HG03280 (cell line): Measurements from ENCODE around the gene DCLK1.

Source experiments
- ATAC-seq: cut with Tn5 transposase; IDR thresholded peaks from one replicate; pipeline ENCODE4 v1.9.1; 2021; ENCODE audit warnings: mild to moderate bottlenecking, moderate library complexity; ENCODE audit not compliant: unreplicated experiment

The DCLK1 gene

DNA sequence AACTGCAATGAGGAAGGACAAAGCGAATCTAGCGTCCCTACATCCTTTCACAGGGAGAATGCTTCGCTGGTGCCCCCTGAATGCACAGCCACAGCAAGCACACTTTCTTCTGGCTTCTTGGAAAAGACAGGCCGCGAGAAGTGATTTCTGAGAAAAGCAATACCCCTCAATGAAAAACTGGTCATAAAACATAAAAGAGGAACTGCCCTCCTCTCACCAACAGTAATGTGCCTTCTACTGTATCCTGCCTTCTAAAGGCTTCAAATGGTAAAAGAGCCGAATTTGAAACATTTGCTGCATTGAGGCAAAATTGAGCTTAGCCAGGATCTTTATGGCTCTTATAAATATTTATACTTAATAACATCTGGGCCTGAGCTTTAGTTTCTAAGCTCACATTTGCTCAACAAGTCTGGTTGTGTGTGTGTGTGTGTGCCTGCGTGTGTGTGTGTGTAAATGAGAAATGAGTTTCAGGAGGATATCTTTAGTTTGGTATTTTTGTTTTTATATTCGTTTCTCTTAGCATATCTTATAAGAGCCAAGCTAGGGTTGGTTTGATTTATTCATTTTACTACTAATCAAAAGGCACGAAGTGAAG is 408.6 kb downstream of the DCLK1 start:
- ATAC-seq: no peak

DNA sequence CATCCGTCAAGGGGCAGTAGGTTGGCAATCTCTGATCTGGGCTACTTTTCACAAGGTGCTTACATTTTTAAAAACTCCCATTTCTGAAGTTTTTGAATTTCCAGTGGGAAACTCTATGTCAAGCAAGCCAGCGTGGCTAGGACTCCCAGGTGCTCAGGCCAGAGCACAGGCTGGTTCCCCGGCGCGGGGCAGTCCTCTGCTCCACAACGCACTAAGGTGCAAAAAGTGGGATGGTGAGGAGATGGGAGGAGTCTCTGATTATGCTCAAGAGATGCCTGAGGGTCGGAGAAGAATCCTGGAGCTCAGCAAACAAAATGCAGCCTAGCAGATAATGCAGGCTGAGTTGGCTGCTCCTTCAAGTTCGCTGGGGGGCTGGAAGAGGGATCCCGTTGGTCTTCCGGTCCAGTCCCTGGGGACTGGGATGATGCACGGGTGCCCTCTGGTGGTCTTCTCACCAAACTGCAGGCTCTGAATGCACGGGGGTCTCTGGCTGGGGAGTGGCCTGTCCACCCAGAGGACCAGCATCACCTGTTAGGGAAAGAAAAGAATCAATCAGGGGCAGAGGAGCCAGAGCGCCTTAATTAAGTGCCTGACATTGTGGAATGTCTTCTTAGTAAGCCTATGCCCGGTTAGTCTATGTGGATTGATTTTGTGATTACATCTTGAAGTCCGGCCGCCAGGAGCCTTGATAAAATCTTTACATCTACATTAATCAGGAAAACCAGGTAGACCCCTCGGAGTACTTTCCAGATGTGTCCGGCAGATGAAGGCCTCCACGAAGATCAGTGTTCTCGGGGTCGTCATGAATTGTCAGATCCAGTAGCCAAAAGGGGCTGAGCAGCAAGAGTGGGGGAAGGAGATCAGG is 410.3 kb downstream of the DCLK1 start:
- no peak for ATAC-seq

DNA sequence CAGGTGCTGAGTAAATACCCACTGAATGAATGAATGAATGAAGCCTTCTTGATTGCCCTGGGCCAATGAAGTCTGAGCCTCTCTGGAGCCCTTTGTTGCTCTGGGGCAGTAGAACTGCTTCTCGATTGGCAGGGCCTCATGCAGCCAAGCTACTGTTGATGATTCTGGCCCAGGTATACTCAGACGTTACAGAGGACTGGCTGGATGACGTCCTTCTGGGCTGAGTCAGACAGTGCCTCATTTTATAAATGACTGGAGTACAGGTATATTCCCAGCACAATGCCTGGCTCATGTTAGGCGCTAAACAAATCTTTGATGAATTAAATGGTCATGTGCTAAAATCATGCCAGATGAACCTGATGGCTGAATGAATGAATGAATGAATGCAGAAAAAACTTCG is 410.9 kb downstream of the DCLK1 start:
- no peak for ATAC-seq
